GM18505 (cell line): ENCODE measurements around the gene ISOC2.

Experiments used
- ATAC-seq: cut with Tn5 transposase; IDR thresholded peaks from one replicate; pipeline ENCODE4 v1.9.1; 2021; ENCODE audit not compliant: unreplicated experiment
- POLR2A ChIP-seq: IDR thresholded peaks from 4 replicates; pipeline ENCODE4 v1.6.1; 2011; ENCODE audit warnings: borderline replicate concordance; ENCODE audit not compliant: insufficient read depth, insufficient read length; ENCODE audit errors: extremely low read depth

ISOC2 gene

DNA sequence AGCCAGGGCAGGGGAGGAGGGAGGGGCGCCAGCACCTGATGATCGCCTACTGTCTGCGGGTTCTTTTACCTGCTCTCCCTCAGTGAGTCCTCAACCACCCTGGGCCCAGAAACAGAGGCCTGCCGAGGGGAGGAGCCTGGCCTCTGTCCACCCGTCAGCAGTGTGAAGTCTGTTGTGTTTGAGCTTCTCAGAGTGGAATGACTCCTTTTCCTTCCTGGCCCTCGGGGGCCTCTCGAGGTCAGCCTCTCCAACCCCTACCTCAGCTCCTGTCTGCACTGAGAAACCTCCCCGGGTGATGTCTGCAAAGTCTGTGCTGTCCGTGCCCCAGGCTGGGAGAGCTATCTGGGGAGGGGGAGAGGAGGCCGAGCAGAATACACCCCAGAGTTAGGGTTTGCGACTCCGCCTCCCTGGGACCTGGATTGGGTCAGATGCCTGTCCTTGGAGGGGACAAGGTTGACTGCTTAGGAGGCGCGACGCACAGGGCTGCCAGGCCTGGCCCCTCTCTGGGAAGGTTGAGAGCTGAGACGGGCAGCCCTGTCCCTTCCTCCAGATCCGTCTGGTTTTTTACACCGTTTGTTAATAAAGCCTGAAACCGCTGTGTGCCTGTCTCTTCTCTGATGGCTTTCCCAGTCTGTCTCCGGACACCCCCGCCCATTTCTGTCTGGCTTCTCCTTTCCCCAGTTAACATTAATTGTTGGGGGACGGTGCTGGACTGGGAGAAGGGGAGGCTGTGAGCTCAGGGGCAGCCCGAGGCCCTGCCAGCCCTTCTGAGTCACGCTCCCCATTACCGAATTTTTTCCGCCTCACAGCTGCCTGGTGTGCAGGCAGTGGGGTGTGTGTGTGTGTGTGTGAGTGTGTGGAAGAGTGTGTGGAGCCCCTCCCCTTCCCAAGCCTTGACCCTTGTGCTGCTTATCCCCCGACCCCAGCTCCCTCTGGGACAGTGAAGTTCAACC lies 25.8 kb upstream of the ISOC2 start:
- no peak for ATAC-seq
- no peak for TF ChIP-seq POLR2A

DNA sequence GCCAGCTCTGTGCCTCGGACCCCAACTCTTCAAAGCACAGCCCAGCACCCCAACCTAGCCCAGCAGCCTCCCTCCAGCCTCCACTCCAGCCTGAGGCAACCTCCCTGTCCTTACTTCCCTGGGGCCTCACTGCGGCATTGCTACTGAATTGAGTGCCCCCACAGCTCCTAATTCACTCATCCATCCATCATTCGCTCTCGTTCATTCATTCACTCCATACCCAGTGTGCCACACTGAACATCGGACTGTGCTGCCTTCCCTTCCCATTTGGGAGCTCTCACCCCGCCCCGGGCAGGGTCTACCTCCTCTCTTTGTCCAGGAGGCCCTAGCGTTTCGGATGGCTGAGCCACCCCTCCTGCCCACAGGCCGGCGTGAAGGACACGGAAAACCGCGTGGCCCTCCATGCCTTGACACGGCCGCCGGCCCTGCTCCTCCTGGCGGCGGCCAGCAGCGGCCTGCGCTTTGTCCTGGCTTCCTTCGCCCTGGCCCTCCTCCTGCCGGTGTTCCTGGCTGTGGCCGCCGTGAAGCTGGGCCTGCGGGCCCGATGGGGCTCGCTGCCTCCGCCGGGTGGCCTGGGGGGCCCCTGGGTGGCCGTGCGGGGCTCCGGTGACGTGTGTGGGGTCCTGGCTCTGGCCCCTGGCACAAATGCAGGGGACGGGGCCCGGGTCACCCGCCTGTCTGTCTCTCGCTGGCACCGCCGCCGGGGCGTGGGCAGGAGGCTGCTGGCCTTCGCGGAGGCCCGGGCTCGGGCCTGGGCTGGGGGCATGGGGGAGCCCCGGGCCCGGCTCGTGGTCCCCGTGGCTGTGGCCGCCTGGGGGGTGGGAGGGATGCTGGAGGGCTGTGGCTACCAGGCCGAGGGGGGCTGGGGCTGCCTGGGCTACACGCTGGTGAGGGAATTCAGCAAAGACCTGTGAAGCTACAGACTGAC lies 24.9 kb upstream of the ISOC2 start:
- TF ChIP-seq POLR2A, result no peak
- ATAC-seq, result no peak

DNA sequence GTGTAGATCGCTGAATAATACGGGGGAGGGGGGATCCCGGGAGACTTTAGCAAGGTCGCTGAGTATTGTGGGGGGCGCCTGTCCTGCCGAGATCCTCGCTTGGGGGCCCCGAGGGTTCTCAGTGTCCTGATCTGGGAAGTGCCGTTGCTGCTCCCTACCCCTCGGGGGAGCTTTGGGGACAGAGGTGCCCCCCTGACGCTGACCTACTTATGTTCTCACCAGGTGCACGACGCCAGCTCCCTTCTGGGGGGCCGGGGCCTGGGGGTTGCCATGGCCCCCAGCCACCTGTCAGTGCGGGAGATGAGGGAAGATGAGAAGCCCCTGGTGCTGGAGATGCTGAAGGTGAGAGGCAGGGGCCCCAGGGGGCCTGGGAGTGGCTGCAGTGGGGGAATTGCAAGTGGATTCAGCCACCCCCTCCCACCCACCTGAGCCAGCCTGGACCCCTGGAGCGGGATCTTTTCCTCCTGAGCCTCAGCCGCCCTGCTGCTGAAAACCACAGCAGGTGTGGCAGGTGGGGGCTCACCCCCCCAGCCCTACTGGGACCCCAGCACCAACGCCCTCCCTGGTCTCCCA lies 24.1 kb upstream of the ISOC2 start:
- TF ChIP-seq POLR2A, result no peak
- no peak for ATAC-seq

DNA sequence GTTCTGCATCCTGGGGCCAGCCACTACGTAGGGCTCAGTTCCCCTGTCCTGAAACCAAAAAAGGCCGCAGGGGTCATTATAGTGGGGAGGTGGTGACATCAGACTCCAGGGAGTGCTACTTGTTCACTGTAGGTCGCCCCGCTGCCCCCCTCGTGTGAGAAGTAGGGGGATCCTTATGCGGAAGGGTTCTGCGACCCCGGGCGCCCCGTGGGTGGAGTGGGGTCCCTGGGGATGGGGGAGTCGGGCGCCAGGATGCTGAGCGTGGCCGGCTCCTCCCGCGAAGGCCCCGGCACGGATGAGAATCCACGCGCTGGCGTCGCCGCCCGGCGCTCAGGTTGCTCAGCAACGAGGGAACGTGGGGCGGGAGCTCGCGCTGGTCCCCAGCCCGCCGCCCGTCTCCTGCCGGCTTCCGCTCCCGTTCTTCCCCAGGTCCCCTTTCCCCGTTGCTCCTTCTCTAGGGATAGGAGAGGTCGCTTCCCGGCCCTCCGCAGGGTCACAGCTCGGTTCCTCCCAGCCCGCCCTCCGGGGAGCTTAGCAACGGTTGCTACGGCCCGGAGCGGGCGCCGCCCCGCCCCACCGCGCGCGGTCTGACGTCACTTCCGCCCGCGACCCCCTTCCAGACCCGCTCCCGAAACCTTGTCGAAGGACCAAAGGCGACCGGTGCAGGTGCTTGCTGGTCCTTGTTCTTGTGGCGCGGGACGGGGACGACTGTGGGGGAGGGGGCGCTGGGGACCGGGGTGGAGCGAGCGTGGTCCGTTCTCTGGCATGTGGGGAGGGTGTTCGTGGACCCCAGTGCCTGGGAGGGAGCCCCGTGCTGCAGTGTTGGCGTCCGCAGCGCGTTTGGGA lies 23.4 kb upstream of the ISOC2 start, which contains the start of gene NAT14:
NAT14 (plus strand) TSS at position 596 of the 846 bp plus-strand sequence. CDS start 521 bp downstream, outside the sequence.
- peak; percentile 60 for ATAC-seq
- TF ChIP-seq POLR2A, result no peak

DNA sequence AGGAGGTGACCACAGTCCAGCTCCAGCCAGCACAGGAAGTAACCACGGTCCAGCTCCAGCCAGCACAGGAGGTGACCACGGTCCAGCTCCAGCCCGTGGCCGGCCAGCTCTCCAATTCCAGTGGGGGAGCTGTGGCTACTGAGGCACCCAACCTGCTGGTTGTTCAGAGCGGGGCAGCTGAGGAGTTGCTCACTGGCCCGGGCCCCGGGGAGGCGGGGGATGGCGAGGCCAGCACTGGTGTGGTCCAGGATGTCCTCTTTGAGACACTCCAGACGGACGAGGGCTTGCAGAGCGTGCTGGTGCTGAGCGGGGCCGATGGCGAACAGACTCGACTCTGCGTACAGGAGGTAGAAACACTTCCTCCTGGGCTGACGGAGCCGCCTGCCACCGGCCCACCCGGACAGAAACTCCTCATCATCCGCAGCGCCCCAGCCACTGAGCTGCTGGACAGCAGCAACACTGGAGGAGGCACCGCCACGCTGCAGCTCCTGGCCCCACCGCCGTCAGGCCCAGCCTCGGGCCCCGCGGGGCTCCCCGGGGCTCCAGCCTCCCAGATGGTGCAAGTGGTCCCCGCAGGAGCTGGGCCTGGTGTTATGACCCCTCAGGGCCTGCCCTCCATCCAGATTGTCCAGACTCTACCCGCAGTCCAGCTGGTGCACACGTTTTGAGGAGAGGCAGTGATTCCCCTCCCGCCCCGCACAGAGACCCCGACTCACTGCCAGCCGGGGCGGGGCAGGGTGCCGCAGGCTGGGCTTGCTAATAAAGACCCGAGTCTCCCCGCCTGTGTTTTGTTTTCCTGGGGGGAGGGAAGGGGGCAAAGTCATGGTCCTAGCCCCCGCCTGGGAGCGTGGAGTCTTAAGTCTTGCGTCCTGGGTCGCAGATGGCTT lies 22.5 kb upstream of the ISOC2 start:
- no peak for ATAC-seq
- no peak for TF ChIP-seq POLR2A

DNA sequence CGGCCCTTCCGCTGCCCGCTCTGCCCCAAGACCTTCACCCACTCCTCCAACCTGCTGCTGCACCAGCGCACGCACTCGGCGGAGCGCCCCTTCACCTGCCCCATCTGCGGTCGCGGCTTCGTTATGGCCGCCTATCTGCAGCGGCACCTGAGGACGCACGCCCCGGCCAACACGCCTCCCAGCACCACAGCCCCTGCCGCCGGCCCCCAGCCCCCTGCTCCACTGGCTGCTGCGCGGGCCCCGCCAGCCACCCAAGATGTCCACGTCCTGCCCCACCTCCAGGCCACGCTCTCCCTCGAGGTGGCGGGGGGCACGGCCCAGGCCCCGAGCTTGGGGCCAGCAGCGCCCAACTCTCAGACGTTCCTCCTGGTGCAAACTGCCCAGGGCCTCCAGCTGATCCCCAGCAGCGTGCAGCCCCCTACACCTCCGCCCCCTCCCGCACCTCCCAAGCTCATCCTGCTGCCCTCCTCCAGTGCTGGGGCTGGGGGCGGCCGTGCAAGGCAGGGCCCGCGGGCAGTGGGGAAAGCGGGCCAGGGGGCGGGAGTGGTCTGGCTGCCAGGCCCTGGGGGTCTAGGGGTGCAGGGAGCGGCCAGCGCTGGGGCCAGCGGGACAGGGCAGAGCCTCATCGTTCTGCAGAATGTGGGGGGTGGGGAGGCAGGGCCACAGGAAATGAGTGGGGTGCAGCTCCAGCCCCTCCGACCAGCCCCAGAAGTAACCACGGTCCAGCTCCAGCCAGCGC lies 21.7 kb upstream of the ISOC2 start:
- ATAC-seq, result no peak
- TF ChIP-seq POLR2A, result no peak

DNA sequence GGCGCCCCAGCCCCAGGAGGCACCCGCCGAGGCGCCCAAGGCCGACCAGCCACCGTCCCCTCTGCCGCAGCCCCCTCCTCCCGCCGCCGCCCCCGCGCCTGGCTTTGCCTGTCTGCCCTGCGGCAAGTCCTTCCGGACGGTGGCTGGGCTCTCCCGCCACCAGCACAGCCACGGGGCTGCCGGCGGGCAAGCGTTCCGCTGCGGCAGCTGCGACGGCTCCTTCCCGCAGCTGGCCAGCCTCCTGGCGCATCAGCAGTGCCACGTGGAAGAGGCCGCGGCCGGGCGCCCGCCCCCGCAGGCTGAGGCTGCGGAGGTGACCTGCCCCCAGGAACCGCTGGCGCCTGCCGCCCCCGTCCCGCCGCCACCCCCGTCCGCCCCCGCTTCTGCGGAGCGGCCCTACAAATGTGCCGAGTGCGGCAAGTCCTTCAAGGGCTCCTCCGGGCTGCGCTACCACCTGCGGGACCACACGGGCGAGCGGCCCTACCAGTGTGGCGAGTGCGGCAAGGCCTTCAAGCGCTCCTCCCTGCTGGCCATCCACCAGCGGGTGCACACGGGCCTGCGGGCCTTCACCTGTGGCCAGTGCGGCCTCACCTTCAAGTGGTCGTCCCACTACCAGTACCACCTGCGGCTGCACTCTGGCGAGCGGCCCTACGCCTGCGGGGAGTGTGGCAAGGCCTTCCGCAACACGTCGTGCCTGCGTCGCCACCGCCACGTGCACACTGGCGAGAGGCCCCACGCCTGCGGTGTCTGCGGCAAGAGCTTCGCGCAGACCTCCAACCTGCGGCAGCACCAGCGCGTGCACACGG lies 20.9 kb upstream of the ISOC2 start:
- no peak for ATAC-seq

DNA sequence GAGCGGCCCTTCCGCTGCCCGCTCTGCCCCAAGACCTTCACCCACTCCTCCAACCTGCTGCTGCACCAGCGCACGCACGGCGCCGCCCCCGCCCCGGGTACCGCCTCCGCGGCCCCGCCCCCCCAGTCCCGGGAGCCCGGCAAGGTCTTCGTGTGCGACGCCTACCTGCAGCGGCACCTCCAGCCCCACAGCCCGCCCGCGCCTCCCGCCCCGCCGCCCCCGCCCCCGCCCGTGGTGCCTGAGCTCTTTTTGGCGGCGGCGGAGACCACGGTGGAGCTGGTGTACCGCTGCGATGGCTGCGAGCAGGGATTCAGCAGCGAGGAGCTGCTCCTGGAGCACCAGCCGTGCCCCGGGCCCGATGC lies 20.3 kb upstream of the ISOC2 start:
- no peak for TF ChIP-seq POLR2A

More for the DNA sequence above, 20.9 kb upstream of the ISOC2 start:
- no peak for TF ChIP-seq POLR2A

DNA sequence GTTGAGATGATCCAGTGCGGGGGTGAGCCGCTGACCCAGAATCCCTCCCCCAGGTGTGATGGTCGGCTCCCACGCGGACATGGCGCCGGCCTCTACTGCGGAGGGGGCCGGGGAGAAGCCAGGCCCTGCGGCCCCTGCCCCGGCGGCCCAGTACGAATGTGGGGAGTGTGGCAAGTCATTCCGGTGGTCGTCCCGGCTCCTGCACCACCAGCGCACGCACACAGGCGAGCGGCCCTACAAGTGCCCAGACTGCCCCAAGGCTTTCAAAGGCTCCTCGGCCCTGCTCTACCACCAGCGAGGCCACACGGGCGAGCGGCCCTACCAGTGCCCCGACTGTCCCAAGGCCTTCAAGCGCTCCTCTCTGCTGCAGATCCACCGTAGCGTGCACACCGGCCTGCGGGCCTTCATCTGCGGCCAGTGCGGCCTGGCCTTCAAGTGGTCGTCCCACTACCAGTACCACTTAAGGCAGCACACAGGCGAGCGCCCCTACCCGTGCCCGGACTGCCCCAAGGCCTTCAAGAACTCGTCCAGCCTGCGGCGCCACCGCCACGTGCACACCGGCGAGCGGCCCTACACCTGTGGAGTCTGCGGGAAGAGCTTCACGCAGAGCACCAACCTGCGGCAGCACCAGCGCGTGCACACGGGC lies 19.8 kb upstream of the ISOC2 start:
- TF ChIP-seq POLR2A, result no peak
- no peak for ATAC-seq

More for the DNA sequence above, 20.3 kb upstream of the ISOC2 start:
- no peak for ATAC-seq

DNA sequence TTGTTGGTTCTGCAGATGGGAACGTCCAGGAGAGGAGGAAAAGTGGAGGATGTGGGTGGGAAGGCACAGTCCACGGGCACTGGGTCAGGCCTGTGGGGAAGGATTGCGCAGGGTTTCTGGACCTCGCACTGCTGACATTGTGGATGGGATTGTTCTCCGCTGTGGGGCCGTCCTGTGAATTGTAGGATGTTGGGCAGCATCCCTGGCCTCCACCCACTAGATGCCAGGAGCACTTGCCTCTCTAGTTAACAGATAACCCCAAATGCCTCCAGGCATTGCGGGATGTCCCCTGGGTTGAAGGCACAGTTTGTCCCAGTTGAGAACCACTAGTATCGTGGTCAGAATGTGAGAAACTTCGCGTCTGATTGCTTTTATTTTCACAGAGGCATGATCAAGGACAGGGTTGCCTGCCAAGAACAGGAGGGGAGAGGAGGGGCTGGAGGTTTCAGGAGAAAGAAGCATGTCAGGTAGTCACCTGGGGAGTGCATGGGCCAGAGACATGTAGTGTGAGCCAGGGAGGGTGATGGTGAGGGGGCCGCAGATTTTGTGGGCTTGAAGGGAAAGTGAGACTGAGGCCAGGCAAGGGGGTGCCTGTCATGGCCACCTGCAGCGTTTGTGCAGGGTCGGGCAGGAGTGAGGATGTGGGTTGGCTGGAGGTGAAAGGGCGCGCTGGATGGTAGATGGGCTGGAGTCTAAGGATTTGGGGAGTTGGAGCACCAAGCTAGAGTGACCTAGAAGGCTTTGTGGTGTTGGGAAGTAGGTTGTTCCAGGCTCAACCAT lies 18.2 kb upstream of the ISOC2 start:
- no peak for TF ChIP-seq POLR2A
- ATAC-seq, result no peak
